CD4-positive, CD25-positive, alpha-beta regulatory T cell (primary cell): ENCODE results near the gene MAPKAP1. TPM values are rescaled to one million over a fixed set of nuclear protein-coding genes. Genes with fewer than 3 reads are reported as not detected.

Source experiments
- ATAC-seq, 2 donors: fragments of 150-1000 bp; cut with Tn5 transposase; one replicate each; pipeline ENCODE4 v1.10.0; 2021; ENCODE audit warnings: low read depth in 2 of 2, moderate number of reproducible peaks in 2 of 2, moderate library complexity in 1 of 2
- DNase-seq, 3 donors: peaks; one replicate each; pipeline versions ENCODE4 v3.0.0 to v3.0.0-alpha.2; 2012 to 2022; ENCODE audit warnings: mixed read lengths in 1 of 3
- H3K27ac ChIP-seq: one replicate; pipeline ENCODE4 v1.7.0; 2013; ENCODE audit warnings: mild to moderate bottlenecking, low read length; ENCODE audit not compliant: insufficient read depth, poor library complexity, severe bottlenecking
- H3K27me3 ChIP-seq: one replicate; pipeline ENCODE4 v1.7.0; 2013; ENCODE audit warnings: low read length; ENCODE audit not compliant: control insufficient read depth, insufficient read depth
- H3K36me3 ChIP-seq: one replicate; pipeline ENCODE4 v1.7.0; 2013; ENCODE audit warnings: mild to moderate bottlenecking, low read length, moderate library complexity; ENCODE audit not compliant: control insufficient read depth, insufficient read depth
- H3K4me1 ChIP-seq: 2 replicates; pipeline ENCODE4 v1.7.0; 2013; ENCODE audit warnings: mild to moderate bottlenecking, low read length; ENCODE audit not compliant: insufficient read depth, control insufficient read depth, poor library complexity, severe bottlenecking
- H3K4me3 ChIP-seq: one replicate; pipeline ENCODE4 v1.7.0; 2013; ENCODE audit warnings: low read depth, mild to moderate bottlenecking, low read length, moderate library complexity
- H3K9me3 ChIP-seq, 2 experiments: 1 replicate in 1 of 2; 2 replicates in 1 of 2; pipeline ENCODE4 v1.7.0; 2013; ENCODE audit warnings: low read length in 2 of 2, mild to moderate bottlenecking in 1 of 2, moderate library complexity in 1 of 2; ENCODE audit not compliant: control insufficient read depth in 2 of 2
- H3K27ac Mint-ChIP-seq, 3 donors: one replicate each; pipeline ENCODE4 v1.8.0; 2020 to 2022; ENCODE audit warnings: mild to moderate bottlenecking in 3 of 3, mixed read lengths in 3 of 3, moderate library complexity in 2 of 3
- H3K27me3 Mint-ChIP-seq: one replicate; pipeline ENCODE4 v1.8.0; 2022; ENCODE audit warnings: mild to moderate bottlenecking, mixed read lengths
- H3K36me3 Mint-ChIP-seq: one replicate; pipeline ENCODE4 v1.8.0; 2020; ENCODE audit warnings: mixed read lengths
- H3K4me1 Mint-ChIP-seq, 4 donors: one replicate each; pipeline ENCODE4 v1.8.0; 2020 to 2022; ENCODE audit warnings: mixed read lengths in 4 of 4, mild to moderate bottlenecking in 1 of 4
- H3K4me3 Mint-ChIP-seq, 4 donors: one replicate each; pipeline ENCODE4 v1.8.0; 2020 to 2022; ENCODE audit warnings: mild to moderate bottlenecking in 4 of 4, mixed read lengths in 4 of 4, moderate library complexity in 3 of 4
- H3K9me3 Mint-ChIP-seq, 7 donors: one replicate each; pipeline ENCODE4 v1.8.0; 2020 to 2022; ENCODE audit warnings: mixed read lengths in 7 of 7, mild to moderate bottlenecking in 3 of 7, moderate library complexity in 2 of 7
- polyA plus RNA-seq, 4 donors: library from polyadenylated mRNA; unstranded; fragments of 300-500 nt; fragmentation: Illumina TruSeq; gene quantifications; one replicate each; pipeline ENCODE4 v1.2.3, GENCODE V29; 2021
- total RNA-seq: library from RNA; stranded (reverse); gene quantifications from one replicate; pipeline ENCODE4 v1.2.3, GENCODE V29; 2022

Gene MAPKAP1
- total and polyA plus RNA-seq, 5 donors from 2014 or later, result 40.8 to 53.2 (median 47.3) TPM

GRCh38 chr9:125521462-125522327 is 185.3 kb downstream of the MAPKAP1 start:
- Histone ChIP-seq H3K27ac (peak overlapping the region; percentile 55), H3K36me3 (peaks cover 9% of the 10 kb centered on the region), H3K27me3 (no peaks in the 10 kb centered on the region), H3K9me3 (no peaks in the 10 kb centered on the region), H3K4me1 (peaks cover 21% of the 10 kb centered on the region), H3K4me3 (peak overlapping the region; percentile 39)
- no peaks in the 10 kb centered on the region for H3K9me3 Mint-ChIP-seq
- H3K36me3 Mint-ChIP-seq, result peaks cover 18% of the 10 kb centered on the region
- peak in 2 of 3 donors; percentile 66 to 87 for DNase-seq
- peaks cover 16 to 43% (median 33%) of the 10 kb centered on the region in 4 donors for H3K4me1 Mint-ChIP-seq
- peak overlapping the region; percentile 20 to 95 (median 90) for H3K27ac Mint-ChIP-seq
- H3K27me3 Mint-ChIP-seq, result no peaks in the 10 kb centered on the region
- H3K4me3 Mint-ChIP-seq, result peak overlapping the region; percentile 18 to 82 (median 36)
- ATAC-seq, result peak; percentile 90 to 95

- H3K36me3 ChIP-seq, result peaks cover 9% of the 10 kb centered on the region
- no peaks in the 10 kb centered on the region for H3K27me3 ChIP-seq
- no peaks in the 10 kb centered on the region for H3K9me3 ChIP-seq
- Mint-ChIP-seq H3K4me3 (no peak overlapping the region), H3K27me3 (no peaks in the 10 kb centered on the region), H3K36me3 (peaks cover 18% of the 10 kb centered on the region), H3K27ac (peak overlapping the region in 1 of 3 donors; percentile 90), H3K9me3 (no peaks in the 10 kb centered on the region), H3K4me1 (peaks cover 19 to 45% (median 38%) of the 10 kb centered on the region in 4 donors)
- H3K4me1 ChIP-seq, result peaks cover 21% of the 10 kb centered on the region
- H3K4me3 ChIP-seq, result no peak overlapping the region
- DNase-seq, result no peak
- H3K27ac ChIP-seq, result no peak overlapping the region
- no peak for ATAC-seq
Observed at GRCh38 chr9:125519734-125520133, 187.3 kb downstream of the MAPKAP1 start.

DNA sequence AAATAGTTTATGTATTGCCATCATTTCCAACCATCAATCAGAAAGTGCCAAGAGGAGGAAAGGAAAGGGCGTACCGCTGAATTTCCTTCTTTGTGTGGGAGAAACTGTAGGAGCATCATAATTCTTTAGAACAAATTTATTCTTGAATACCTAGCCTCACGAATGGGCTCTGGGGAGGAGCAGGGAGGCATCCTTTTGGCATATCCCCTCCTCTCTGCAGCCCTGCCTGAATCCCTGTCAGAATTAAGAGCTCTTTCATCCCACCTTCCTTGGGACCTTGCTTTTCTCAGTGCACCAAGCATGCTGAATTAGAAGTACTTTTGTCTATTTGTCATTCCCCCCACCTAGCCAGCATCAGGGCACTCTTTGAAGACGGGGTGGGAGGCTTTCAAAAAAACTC is 189.4 kb downstream of the MAPKAP1 start:
- H3K27me3 ChIP-seq, result no peaks in the 10 kb centered on the region
- DNase-seq, result no peak
- H3K4me1 ChIP-seq, result peaks cover 26% of the 10 kb centered on the region
- ATAC-seq, result no peak
- H3K27ac Mint-ChIP-seq, result peak overlapping the region in 1 of 3 donors; percentile 12
- no peaks in the 10 kb centered on the region for H3K9me3 Mint-ChIP-seq
- peaks cover 22 to 44% (median 39%) of the 10 kb centered on the region in 4 donors for H3K4me1 Mint-ChIP-seq
- H3K36me3 Mint-ChIP-seq, result peaks cover 18% of the 10 kb centered on the region
- H3K27ac ChIP-seq, result no peak overlapping the region
- no peak overlapping the region for H3K4me3 ChIP-seq
- H3K27me3 Mint-ChIP-seq, result no peaks in the 10 kb centered on the region
- no peaks in the 10 kb centered on the region for H3K9me3 ChIP-seq
- H3K36me3 ChIP-seq, result peaks cover 9% of the 10 kb centered on the region
- no peak overlapping the region for H3K4me3 Mint-ChIP-seq

DNA sequence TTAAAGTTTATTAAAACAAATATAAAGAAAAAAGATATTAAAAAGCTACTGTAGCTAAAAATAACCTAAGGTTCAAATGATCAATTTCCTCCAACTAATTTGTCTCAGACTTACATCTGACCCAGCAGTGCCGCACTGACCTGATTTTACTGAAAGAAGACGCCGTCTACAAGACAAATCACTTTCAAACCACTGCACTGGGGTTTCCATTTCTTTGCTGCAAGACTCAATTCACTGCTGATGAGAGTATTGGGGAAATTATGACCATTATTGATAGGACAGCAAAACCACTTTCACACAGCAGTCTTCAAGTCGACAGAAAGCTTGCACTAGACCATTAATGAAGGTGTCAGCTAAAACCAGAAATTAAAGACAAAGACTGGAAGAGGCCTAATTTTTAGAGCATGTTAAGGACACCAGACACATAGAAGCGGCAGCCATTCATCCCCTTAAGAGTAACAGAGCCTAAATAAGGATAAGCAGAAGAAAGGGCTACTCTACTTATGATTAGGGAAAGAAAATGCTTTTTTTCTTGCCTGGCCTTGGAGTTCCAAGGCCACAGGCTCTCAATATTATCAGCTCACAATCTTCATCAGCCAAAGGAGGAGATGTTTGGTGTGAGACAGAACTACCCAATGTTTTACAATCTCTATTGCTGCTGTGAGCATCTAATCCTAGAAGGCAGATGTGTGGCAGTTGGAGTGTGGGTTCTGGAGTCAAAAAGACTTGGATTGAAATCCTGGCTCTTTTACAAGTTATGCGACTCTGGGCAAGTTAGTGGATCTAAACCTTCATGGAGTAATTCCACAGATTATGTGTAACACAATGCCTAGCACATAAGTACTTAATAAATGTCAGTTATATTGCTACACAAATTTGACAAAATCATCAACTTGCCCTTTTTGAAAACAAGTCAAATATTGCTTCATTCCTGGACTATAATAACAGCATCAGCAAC is 190.7 kb downstream of the MAPKAP1 start:
- H3K27ac Mint-ChIP-seq, result no peak overlapping the region
- H3K9me3 Mint-ChIP-seq, result no peaks in the 10 kb centered on the region
- no peak overlapping the region for H3K27ac ChIP-seq

DNA sequence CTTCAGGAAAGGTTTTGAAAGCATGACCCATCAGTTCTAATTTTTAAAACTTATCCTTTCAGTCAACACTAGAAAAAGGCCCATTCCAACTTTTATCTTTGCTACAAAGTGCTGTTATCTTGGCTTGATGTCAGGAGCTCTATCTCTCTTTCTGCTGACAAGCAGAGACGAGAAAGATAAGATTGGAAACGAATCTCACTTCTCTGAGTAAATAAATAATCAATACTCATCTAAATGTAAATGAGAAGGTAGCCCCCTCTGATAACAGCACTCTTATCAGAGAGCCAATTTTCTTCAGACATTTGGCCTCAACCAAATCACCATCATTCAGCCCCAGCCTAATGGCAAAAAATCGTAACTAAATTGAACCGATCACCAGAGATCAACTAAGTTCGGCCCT is 191.7 kb downstream of the MAPKAP1 start:
- ATAC-seq (no peak), DNase-seq (no peak)
- no peaks in the 10 kb centered on the region for H3K27me3 ChIP-seq
- Mint-ChIP-seq H3K36me3 (peaks cover 18% of the 10 kb centered on the region), H3K27me3 (no peaks in the 10 kb centered on the region), H3K27ac (no peak overlapping the region), H3K9me3 (no peaks in the 10 kb centered on the region), H3K4me3 (no peak overlapping the region), H3K4me1 (peaks cover 14 to 26% (median 22%) of the 10 kb centered on the region in 4 donors)
- H3K9me3 ChIP-seq, result no peaks in the 10 kb centered on the region
- H3K36me3 ChIP-seq, result peaks cover 9% of the 10 kb centered on the region
- H3K4me3 ChIP-seq, result no peak overlapping the region
- no peak overlapping the region for H3K27ac ChIP-seq
- H3K4me1 ChIP-seq, result peaks cover 13% of the 10 kb centered on the region

More for the DNA sequence above, 190.7 kb downstream of the MAPKAP1 start:
- H3K4me1 ChIP-seq, result peaks cover 13% of the 10 kb centered on the region
- H3K36me3 ChIP-seq, result peaks cover 9% of the 10 kb centered on the region
- H3K27me3 ChIP-seq, result no peaks in the 10 kb centered on the region
- ATAC-seq (no peak), DNase-seq (no peak)
- Mint-ChIP-seq H3K27me3 (no peaks in the 10 kb centered on the region), H3K4me3 (no peak overlapping the region), H3K36me3 (peaks cover 18% of the 10 kb centered on the region), H3K4me1 (peaks cover 14 to 33% (median 27%) of the 10 kb centered on the region in 4 donors)
- no peak overlapping the region for H3K4me3 ChIP-seq
- no peaks in the 10 kb centered on the region for H3K9me3 ChIP-seq

GRCh38 chr9:125514468-125514867 is 192.5 kb downstream of the MAPKAP1 start:
- Mint-ChIP-seq H3K36me3 (peaks cover 18% of the 10 kb centered on the region), H3K27ac (peak overlapping the region; percentile 66 to 95 (median 90)), H3K27me3 (no peaks in the 10 kb centered on the region), H3K9me3 (no peaks in the 10 kb centered on the region), H3K4me3 (peak overlapping the region; percentile 12 to 95 (median 82)), H3K4me1 (peaks cover 14 to 24% (median 20%) of the 10 kb centered on the region in 4 donors)
- DNase-seq (no peak), ATAC-seq (no peak)
- Histone ChIP-seq H3K27ac (no peak overlapping the region), H3K4me3 (peak overlapping the region; percentile 4), H3K36me3 (peaks cover 9% of the 10 kb centered on the region), H3K27me3 (no peaks in the 10 kb centered on the region), H3K9me3 (no peaks in the 10 kb centered on the region), H3K4me1 (peaks cover 13% of the 10 kb centered on the region)

GRCh38 chr9:125513668-125514413 is 193.2 kb downstream of the MAPKAP1 start:
- Mint-ChIP-seq H3K9me3 (no peaks in the 10 kb centered on the region), H3K27ac (peak overlapping the region; percentile 66 to 95 (median 90)), H3K27me3 (no peaks in the 10 kb centered on the region), H3K36me3 (peaks cover 18% of the 10 kb centered on the region), H3K4me1 (peaks cover 14 to 24% (median 20%) of the 10 kb centered on the region in 4 donors), H3K4me3 (peak overlapping the region; percentile 12 to 95 (median 82))
- Histone ChIP-seq H3K4me3 (peak overlapping the region; percentile 64), H3K4me1 (peaks cover 13% of the 10 kb centered on the region), H3K27ac (no peak overlapping the region), H3K36me3 (peaks cover 5% of the 10 kb centered on the region), H3K9me3 (no peaks in the 10 kb centered on the region), H3K27me3 (no peaks in the 10 kb centered on the region)
- DNase-seq, result peak in 1 of 3 donors; percentile 57
- peak; percentile 70 to 77 for ATAC-seq
